Panc1 (cell line): Measurements from ENCODE around the gene GNAZ. TPM values are rescaled to one million over a fixed set of nuclear protein-coding genes. Genes with fewer than 3 reads are reported as not detected.

Experiments
- ATAC-seq: fragments of 200-7000 bp; cut with Tn5 transposase; 2 replicates; pipeline ENCODE4 v1.9.1; 2020; ENCODE audit warnings: mild to moderate bottlenecking, moderate library complexity
- BruUV-seq: library from RNA; stranded (reverse); fragments of 400-500 nt; replicated peaks from 2 replicates; lab custom pipeline; 2021; lab: Mats Ljungman, UMichigan
- CTCF ChIA-PET: fragments of 300-600 bp; sonication (Branson Sonifier 250); formaldehyde crosslinking; loops from one replicate; lab custom pipeline; 2022; ENCODE audit warnings: antibody characterized with exemption; lab: Charles Lee
- POLR2A ChIA-PET: fragments of 300-600 bp; sonication (Branson Sonifier 250); formaldehyde crosslinking; loops from one replicate; lab custom pipeline; 2022; ENCODE audit warnings: antibody characterized with exemption; lab: Charles Lee
- DNase-seq: peaks from one replicate; pipeline ENCODE4 v3.0.0-alpha.2; 2010; ENCODE audit warnings: low read depth, low spot score
- H3K27ac ChIP-seq: 2 replicates; pipeline ENCODE4 v1.5.1; 2011; ENCODE audit warnings: mild to moderate bottlenecking, low read length, inconsistent platforms
- H3K27me3 ChIP-seq: fragments of 200-500 bp; sonication (Bioruptor generic); 2 replicates; pipeline ENCODE4 v1.6.0; 2014; ENCODE audit warnings: low read length, inconsistent platforms; ENCODE audit not compliant: control insufficient read depth, insufficient read depth
- H3K36me3 ChIP-seq: fragments of 200-500 bp; sonication (Bioruptor generic); 2 replicates; pipeline ENCODE4 v1.5.1; 2014; ENCODE audit warnings: inconsistent platforms, mild to moderate bottlenecking, low read length, moderate library complexity; ENCODE audit not compliant: control insufficient read depth, insufficient read depth
- H3K4me1 ChIP-seq: 2 replicates; pipeline ENCODE4 v1.5.1; 2011; ENCODE audit warnings: inconsistent platforms, mild to moderate bottlenecking, low read length, moderate library complexity; ENCODE audit not compliant: control insufficient read depth, insufficient read depth
- H3K4me3 ChIP-seq, 2 experiments: 2 replicates each; pipeline ENCODE4 v1.5.1; 2011 to 2012; ENCODE audit warnings: low read depth in 2 of 2, low read length in 2 of 2, mild to moderate bottlenecking in 2 of 2, inconsistent platforms in 1 of 2, moderate library complexity in 1 of 2
- H3K9me3 ChIP-seq: fragments of 200-500 bp; sonication (Bioruptor generic); 2 replicates; pipeline ENCODE4 v1.5.1; 2014; ENCODE audit warnings: low read depth, mild to moderate bottlenecking, inconsistent platforms, low read length, moderate library complexity; ENCODE audit not compliant: control insufficient read depth, insufficient read depth
- CTCF ChIP-seq: fragments of 450-650 bp; IDR thresholded peaks from 2 replicates; pipeline ENCODE4 v1.5.1; 2017; ENCODE audit warnings: mild to moderate bottlenecking
- POLR2AphosphoS5 ChIP-seq: IDR thresholded peaks from 2 replicates; pipeline ENCODE4 v1.6.1; 2012; ENCODE audit warnings: mild to moderate bottlenecking, low read depth, low read length, moderate library complexity
- REST ChIP-seq, 2 experiments: IDR thresholded peaks; 2 replicates each; pipeline ENCODE4 v1.6.1; 2011 to 2012; ENCODE audit warnings: low read depth in 2 of 2, control low read depth in 1 of 2, low read length in 1 of 2, mild to moderate bottlenecking in 1 of 2, moderate library complexity in 1 of 2; ENCODE audit not compliant: insufficient read depth in 1 of 2
- SIN3A ChIP-seq: IDR thresholded peaks from 2 replicates; pipeline ENCODE4 v1.6.1; 2012; ENCODE audit warnings: low read depth, mild to moderate bottlenecking, low read length, moderate library complexity, borderline replicate concordance; ENCODE audit not compliant: insufficient read depth
- TCF7L2 ChIP-seq: IDR thresholded peaks from 2 replicates; pipeline ENCODE4 v1.6.1; 2011; ENCODE audit warnings: mild to moderate bottlenecking, low read depth, low read length, inconsistent platforms
- in situ Hi-C: cut with HindIII; loops from 2 replicates; pipeline ENCODE4 v1.10.0; 2016; ENCODE audit warnings: low sequenced_read_pairs, low pct_unique_long_range_greater_than_20kb
- intact Hi-C: fragments of 100-400 bp; cut with micrococcal nuclease; formaldehyde crosslinking; loops from one replicate; pipeline ENCODE4 v1.10.0; 2022; ENCODE audit not compliant: unreplicated experiment
- total RNA-seq: library from RNA; stranded (reverse); gene quantifications from one replicate; pipeline ENCODE4 v1.2.1, GENCODE V29; 2021; ENCODE audit not compliant: unreplicated experiment

Gene GNAZ
- total RNA-seq, 1 experiment from 2014 or later, result 11.9 TPM

GRCh38 chr22:23093051-23093788, 22.9 kb downstream of the GNAZ start:
- intact Hi-C loops, result no loop called here
- TF ChIP-seq CTCF, result no peak
- TF ChIP-seq POLR2AphosphoS5, result no peak
- TF ChIP-seq SIN3A, result no peak
- TF ChIP-seq REST (IDR thresholded peaks at IDR 0.05; ENCODE audit: insufficient read depth in 1 of 2, low read depth in 2 of 2, low read length in 1 of 2), result no peak
- no peak for TF ChIP-seq TCF7L2
- H3K27ac ChIP-seq, result no peak overlapping the region
- no peaks in the 10 kb centered on the region for H3K27me3 ChIP-seq
- ChIA-PET POLR2A (no interaction called here), CTCF (no interaction called here)
- in situ Hi-C loops, result no loop called here
- H3K4me1 ChIP-seq, result no peaks in the 10 kb centered on the region
- ATAC-seq (no peak), DNase-seq (no peak)
- H3K4me3 ChIP-seq, result no peak overlapping the region
- H3K9me3 ChIP-seq, result no peaks in the 10 kb centered on the region
- H3K36me3 ChIP-seq, result no peaks in the 10 kb centered on the region
- BruUV-seq, result no TSS peak

GRCh38 chr22:23094260-23094659, 23.9 kb downstream of the GNAZ start:
- intact Hi-C loops (no loop called here), in situ Hi-C loops (no loop called here)
- BruUV-seq, result no TSS peak
- ATAC-seq, result no peak
- Histone ChIP-seq H3K9me3 (no peaks in the 10 kb centered on the region), H3K27ac (no peak overlapping the region), H3K4me1 (no peaks in the 10 kb centered on the region), H3K36me3 (no peaks in the 10 kb centered on the region), H3K27me3 (no peaks in the 10 kb centered on the region), H3K4me3 (no peak overlapping the region)
- no peak for TF ChIP-seq TCF7L2
- no peak for TF ChIP-seq REST (IDR thresholded peaks at IDR 0.05; ENCODE audit: insufficient read depth in 1 of 2, low read depth in 2 of 2, low read length in 1 of 2)
- TF ChIP-seq POLR2AphosphoS5, result no peak
- TF ChIP-seq CTCF, result no peak
- TF ChIP-seq SIN3A, result no peak
- ChIA-PET CTCF (no interaction called here), POLR2A (no interaction called here)
- DNase-seq, result no peak
